VCaP (cell line): Measurements from ENCODE around the gene THRSP.
"Not testable (repeated sequence)": the region's sequence is repeated elsewhere in the genome, so short reads cannot be mapped to it uniquely, and the experiment has no call there.

Experiments
- H3K27ac ChIP-seq: fragments of 450-650 bp; 2 replicates; pipeline ENCODE4 v1.5.1; 2017
- CTCF ChIP-seq: fragments of 450-650 bp; conservative IDR thresholded peaks from 2 replicates; pipeline ENCODE4 v1.5.1; 2017; ENCODE audit warnings: mild to moderate bottlenecking, moderate library complexity

The THRSP gene

GRCh38 chr11:78063440-78064181, at the start of gene THRSP:
THRSP (plus strand) TSS chr11:78063861; CDS start chr11:78063882, 21 bp downstream.
- H3K27ac ChIP-seq = peak within 1 kb of the TSS; percentile 88

DNA sequence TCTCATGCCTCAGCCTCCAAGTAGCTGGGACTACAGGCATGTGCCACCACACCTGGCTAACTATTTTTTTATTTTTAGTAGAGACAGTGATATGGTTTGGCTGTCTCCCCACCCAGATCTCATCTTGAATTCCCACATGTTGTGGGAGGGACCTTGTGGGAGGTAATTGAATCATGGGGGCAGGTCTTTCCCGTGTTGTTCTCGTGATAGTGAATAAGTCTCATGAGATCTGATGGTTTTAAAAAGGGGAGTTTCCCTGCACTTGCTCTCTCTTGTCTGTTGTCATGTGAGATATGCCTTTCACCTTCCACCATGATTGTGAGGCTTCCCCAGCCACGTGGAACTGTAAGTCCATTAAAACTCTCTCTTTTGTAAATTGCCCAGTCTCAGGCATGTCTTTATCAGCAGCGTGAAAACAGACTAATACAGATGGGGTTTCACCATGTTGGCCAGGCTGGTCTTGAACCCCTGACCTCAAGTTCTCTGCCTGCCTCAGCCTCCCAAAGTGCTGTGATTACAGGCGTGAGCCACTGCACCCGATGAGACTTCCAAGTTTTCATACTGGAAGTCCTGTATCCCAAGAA, 48.6 kb upstream of the THRSP start:
- H3K27ac ChIP-seq = not testable (repeated sequence)

More at GRCh38 chr11:78063440-78064181, at the start of gene THRSP:
- TF ChIP-seq CTCF = no peak

- H3K27ac ChIP-seq = no peak overlapping the region
Measured at GRCh38 chr11:78015878-78016277, 47.8 kb upstream of the THRSP start.

GRCh38 chr11:78019808-78020207, 43.9 kb upstream of the THRSP start:
- H3K27ac ChIP-seq = peak overlapping the region; percentile 21; the same call in 1 of the 2 replicates
- TF ChIP-seq CTCF = no peak

More at GRCh38 chr11:78015878-78016277, 47.8 kb upstream of the THRSP start:
- TF ChIP-seq CTCF = no peak

DNA sequence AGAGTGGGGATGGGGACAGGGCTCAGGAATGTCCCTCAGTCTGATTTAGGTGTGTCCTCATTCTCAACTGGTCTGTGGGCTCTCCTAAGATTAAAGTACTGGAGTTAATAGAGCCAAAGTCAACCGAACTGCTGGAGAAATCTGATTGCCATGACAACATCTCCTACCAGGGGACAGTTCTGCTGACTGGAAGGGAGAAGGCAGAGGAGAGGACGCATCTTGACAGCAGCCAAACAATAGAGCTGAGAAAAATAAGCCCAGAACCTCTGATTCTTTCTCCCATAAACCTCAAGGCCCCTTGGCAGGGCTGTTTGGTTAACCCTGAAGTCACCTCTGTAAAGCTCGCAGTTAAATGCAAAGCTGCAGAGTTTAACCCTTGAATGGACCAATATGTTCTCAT, 43.4 kb upstream of the THRSP start:
- TF ChIP-seq CTCF = no peak
- H3K27ac ChIP-seq = peak overlapping the region; percentile 21; the same call in 1 of the 2 replicates

GRCh38 chr11:78021611-78022010, 42.0 kb upstream of the THRSP start:
- TF ChIP-seq CTCF = no peak
- H3K27ac ChIP-seq = no peak overlapping the region

- H3K27ac ChIP-seq = peak within 1 kb of the TSS; percentile 60; the same call in 1 of the 2 replicates
- TF ChIP-seq CTCF = no peak
Measured at GRCh38 chr11:78022397-78023396, 41.0 kb upstream of the THRSP start, which contains the start of gene KCTD14. KCTD14 (minus strand) TSS chr11:78023276; CDS start chr11:78023249, 27 bp downstream.
